CD4-positive, alpha-beta T cell treated with Interleukin-6 at 100 ng/mL for 8 hours (primary cell): ENCODE data around the gene SLC38A1.
"Not testable (repeated sequence)": the region's sequence is repeated elsewhere in the genome, so short reads cannot be mapped to it uniquely, and the experiment has no call there.

Experiments
- DNase-seq: peaks from one replicate; pipeline ENCODE4 v3.0.0-alpha.2; 2020; ENCODE audit warnings: mixed read lengths, low spot score

The SLC38A1 gene

GRCh38 chr12:46164186-46164761, 104.6 kb downstream of the SLC38A1 start:
- DNase-seq: no peak

GRCh38 chr12:46162549-46163076, 106.2 kb downstream of the SLC38A1 start:
- DNase-seq: not testable (repeated sequence)

DNA sequence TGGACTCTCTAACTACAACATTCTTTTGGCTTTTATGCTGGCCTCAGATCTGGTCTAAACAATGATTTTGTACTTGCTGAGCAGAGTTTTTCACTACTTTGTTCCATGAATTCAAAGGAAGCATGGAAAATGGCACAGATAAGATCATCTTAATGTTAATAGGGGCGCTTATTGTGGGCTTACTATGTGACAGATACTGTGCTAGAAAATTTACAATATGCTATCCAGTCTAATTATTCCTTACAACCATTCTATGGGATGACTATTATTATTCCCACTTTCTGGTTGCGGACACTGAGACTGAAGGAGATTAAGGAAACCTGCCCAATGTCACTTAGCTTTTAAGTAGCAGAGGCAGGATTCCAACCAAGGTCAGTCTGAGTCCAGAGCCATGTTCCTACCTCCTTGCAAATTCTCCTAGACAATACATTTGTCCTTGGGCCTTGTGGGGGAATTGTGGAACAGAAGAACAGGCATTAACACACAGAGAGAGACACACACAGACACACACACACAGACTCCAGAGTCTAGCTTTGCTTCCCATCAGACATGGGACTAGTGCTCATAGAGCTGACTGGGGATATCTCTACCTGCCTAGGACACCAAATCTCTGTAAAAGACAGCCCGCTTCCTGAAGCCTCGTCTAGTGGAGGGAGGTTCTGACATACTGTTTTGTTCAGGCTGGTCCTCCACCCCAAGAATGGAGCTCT, 107.7 kb downstream of the SLC38A1 start:
- DNase-seq: no peak

- no peak for DNase-seq
These were observed 108.5 kb downstream of the SLC38A1 start for GRCh38 chr12:46160101-46160980.

DNA sequence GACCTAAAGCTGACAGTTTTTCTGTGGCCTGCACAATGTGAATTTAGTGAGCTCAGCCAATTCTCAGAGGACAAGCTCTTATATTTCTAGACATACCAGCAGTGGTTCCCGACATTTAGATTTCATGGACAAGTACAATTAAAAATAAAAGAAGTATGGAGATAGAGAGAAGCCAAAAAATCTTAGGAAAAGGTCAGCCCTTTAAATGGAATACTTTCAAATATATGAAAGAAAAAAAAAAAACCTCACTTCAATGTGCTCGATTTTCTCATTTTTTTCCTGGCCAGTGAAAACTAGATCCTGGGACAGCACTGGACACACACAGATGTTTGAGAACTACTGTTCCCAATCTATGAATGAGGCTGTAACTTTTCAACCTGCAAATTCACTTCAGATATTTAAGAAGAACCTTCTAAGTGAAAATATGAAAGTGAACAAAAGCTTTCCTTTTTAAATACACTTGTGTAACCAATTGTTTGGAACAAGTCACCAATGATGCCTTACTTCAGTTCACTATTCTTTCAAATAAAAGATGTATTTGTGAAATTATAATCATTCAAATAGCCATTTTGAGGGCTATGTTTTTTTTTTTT, 109.4 kb downstream of the SLC38A1 start:
- DNase-seq: no peak

DNA sequence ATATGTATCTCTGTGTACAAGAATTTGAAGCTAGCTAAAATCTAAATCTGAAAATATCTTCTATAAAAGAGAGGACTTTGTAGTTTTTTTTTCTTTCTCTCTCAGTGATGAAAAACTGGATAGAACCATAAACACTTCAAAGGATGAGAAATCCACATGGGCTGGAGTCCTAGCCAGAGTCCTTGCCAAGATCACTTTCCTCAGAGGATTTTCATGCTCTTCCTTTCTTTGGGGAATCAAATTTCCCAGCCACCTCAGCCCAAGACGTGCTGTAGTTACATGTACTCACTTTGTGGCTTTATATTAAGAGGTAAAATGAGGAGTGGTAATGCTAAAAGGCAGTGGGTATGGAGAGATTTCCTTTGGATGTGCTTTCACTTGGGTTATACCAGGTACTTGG, 110.3 kb downstream of the SLC38A1 start:
- DNase-seq: no peak

- DNase-seq: no peak
These were observed 114.4 kb downstream of the SLC38A1 start for GRCh38 chr12:46154221-46154985.

- DNase-seq: peak; percentile 29
These were observed 115.5 kb downstream of the SLC38A1 start for GRCh38 chr12:46153268-46153872.

GRCh38 chr12:46152456-46152855, 116.4 kb downstream of the SLC38A1 start:
- no peak for DNase-seq

GRCh38 chr12:46150735-46151134, 118.1 kb downstream of the SLC38A1 start:
- DNase-seq: no peak

GRCh38 chr12:46149905-46150304, 118.9 kb downstream of the SLC38A1 start:
- no peak for DNase-seq

DNA sequence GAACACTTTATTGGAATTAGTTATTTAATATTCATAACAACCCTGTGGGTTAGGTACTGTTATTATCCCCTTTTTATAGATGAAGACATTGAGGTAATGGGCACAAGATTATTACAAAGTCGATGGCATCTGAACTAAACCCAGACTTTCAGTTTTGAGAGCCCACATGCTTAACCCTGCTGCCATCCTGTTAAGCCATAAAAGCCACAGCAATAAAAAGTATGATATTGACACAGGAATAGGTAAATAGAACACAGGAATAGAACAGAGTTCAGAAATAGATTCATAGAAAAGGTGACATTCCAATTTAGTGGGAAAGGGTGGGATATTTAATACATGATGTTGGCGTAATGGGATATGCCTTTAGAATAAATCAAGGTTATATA, 119.8 kb downstream of the SLC38A1 start:
- no peak for DNase-seq

GRCh38 chr12:46148327-46149078, 120.3 kb downstream of the SLC38A1 start:
- no peak for DNase-seq

DNA sequence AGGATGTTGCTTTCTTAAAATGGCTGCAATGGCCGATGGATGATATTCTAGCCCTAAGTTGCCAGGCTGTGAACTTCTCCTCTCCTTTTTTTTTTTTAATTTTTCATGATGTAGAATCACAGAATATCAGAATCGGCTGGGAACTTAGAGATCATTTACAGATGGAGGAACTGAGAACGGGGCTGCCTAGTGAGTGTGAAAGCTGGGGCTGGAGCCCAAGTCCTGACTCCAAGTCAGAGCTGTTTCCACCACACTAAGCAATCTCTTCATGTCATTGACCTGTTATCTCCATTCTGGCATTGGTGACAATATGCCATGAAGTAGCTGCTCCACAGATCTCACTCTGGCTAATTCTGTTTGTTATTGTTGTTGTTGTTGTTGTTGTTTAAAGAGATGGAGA, 121.7 kb downstream of the SLC38A1 start:
- no peak for DNase-seq

DNA sequence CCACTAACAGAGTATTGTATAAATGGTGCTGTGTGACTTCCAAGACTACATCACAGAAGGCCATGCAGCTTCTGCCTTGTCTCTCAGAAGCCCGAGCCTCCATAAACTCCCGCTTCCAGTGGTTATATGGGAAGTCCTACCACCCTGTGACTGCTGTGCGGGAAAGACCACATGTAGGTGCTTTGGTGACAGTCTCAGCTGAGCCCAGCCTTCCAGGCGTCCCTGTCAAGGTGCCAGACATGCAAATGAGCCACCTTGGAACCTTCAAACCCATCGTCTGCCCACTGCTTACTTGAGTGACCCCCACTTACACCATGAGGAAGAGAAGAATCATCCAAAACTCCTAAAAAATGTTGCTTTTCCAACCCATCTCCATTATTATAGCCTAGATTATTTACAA, 123.0 kb downstream of the SLC38A1 start:
- DNase-seq: no peak

GRCh38 chr12:46144433-46144832, 124.4 kb downstream of the SLC38A1 start:
- no peak for DNase-seq

DNA sequence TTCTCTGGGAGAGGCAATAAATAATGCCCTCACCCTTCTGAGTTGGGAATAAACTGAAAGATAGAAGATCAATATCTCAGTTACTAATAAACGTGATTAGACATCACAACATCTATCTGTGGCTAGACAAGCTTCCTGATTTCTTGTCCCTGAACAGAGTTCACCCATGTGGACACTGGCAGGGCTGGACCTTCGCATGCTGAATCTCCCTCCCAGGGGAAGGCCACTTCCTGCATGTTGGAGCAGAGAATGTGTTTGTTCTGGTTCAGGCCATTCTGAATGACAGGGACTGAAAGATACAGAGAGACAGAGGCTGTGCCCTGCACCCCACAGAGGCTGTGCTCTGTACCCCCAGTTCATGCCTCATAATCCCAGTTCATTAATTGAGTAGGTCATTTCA, 132.6 kb downstream of the SLC38A1 start:
- no peak for DNase-seq

GRCh38 chr12:46135750-46136149, 133.1 kb downstream of the SLC38A1 start:
- DNase-seq: no peak

DNA sequence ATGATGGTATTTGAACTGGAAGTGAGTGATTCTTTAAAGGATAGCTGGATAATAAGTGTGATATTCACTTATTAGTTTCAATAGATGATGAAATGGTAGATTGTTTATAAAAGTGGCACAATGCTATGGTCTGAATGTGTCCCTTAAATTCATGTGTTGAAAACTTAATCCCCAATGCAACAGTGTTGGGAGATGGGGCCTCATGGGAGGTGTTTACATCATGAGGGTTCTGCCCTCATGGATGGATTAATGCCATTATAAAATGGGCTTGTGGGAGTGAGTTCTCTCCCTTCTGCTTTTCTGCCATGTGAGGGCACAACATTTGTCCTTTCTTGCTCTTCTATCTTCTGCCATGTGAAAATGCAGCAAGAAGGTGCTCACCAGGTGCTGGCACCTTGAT, 134.0 kb downstream of the SLC38A1 start:
- no peak for DNase-seq

DNA sequence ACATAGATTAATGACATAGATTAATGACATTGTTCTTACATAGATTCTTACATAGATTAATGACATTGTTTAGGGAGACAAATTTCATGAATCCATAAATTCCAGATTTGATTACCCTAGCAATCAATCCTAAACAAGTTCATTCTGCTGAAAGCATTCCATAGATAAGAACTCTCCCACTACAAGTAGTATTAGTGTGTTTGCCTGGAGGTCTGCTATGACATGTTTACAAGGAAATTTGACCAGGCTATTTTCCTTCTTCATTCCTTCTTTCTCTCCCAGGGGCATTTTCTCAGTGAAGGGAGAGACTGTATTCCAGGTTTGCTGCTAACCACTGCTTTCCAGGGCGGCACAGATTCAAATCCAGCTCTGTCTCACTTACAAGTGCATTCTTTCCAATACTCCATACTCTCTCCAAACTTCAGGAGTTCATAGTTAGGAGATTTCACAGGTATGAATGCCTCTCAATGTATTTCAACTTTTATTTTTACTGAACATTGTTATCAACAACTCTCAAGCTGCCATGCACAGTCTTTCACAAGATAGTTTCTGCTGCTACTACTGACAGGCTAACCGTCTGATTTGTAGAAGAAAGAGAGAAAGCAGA, 134.5 kb downstream of the SLC38A1 start:
- DNase-seq: no peak
